COLO668 (cell line): ENCODE data around the gene AMDHD1.

Experiments
- DNase-seq: peaks from one replicate; lab custom pipeline; 2025; ENCODE audit not compliant: unreplicated experiment; lab: John Stamatoyannopoulos, UW

The AMDHD1 gene

DNA sequence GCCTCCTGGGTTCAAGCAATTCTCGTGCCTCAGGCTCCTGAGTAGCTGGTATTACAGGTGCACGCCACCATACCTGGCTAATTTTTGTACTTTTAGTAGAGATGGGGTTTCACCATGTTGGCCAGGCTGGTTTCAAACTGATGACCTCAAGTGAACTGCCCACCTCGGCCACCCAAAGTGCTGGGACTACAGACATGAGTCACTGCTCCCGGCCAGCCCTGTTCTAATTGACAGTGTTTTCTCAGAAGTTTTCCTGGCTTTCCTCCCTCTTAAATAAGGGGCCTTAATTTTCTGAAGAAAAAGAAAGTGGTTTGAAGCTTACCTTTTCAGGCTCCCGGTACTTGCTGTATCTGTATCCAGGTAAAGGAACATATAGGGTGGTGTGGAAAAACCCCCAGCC lies 51.3 kb downstream of the AMDHD1 start:
- no peak for DNase-seq

- DNase-seq = peak; percentile 21
These were observed 52.3 kb downstream of the AMDHD1 start for GRCh38 chr12:95995238-95996031.

DNA sequence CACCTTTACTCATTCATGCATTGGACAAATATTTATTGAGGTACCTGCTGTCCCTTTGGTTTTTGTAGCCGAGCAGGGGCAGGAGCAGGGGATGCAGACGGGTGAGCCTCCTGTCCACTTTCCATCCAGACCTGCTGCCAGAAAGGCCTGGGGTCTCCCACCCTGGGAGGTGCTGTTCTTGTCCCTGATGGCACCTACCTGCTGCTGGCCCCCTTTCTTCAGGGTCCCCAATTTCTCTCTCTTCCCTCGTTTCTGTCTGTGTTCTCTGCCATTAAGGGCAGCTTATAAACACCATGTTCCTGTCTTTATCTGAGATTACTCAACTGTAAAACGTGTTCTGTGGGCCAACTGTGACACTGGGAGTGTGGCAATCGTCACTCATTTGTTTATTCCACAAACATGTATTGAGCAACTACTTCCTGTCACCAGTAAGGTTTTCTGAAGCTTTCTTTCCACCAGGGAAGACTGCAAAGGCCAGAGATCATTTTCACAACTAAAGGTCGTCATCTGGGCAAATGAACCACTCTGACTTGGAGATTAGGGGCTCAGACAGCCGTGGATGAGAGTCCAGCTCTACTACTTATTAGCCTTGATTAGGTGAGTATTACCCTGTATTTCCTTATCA lies 53.0 kb downstream of the AMDHD1 start, which contains the start of gene HAL:
TSS of gene HAL (minus strand) at position 311 of the 625 bp plus-strand sequence. CDS start 434 bp downstream, outside the sequence.
- DNase-seq = no peak

DNA sequence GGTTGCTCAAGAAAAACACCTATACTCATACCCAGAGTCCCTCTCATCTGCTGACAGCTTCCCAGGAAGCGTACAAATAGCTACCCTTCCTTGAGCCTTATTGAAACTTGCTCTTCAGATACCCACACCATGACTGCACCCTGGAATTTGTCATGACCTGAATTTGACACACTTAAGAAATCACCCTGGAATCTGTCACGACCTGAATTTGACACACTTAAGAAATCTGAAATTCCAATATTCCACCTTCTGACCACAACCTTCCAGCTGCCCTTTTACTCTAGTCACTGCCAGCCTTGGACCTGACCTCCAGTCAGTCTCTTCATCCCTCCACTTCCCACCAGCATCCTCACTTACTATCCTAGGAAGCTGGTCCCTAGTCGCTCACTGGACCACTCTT lies 54.1 kb downstream of the AMDHD1 start:
- DNase-seq = no peak

DNA sequence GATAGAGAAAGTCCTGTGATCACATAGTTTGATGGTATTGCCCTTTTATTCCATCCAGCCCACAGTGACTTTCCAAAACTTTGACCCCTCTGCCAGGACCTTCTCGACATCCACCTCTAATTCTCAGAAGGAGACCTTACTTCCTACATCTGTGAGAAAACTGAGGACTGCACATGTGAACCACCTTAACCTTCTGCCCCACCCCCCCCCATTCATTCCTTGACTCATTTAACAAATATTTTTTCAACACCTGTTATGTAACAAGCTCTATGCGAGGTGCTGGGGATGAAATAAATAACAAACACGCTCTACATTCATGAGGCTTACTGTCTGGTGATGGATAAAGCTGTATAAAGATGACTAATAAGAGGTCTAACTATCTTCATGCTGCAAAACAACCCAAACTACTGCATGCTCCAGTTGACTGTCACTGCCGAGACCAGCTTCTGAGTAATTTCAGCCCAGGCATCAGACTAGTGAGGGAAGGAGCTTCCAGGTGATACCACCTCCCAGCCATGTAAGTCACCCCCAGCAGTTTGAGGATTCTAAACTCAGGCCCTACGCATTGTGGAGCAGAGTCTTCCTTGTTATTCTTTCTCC lies 54.9 kb downstream of the AMDHD1 start:
- DNase-seq = no peak

GRCh38 chr12:95998611-95999286 lies 55.6 kb downstream of the AMDHD1 start:
- DNase-seq = peak; percentile 38

DNA sequence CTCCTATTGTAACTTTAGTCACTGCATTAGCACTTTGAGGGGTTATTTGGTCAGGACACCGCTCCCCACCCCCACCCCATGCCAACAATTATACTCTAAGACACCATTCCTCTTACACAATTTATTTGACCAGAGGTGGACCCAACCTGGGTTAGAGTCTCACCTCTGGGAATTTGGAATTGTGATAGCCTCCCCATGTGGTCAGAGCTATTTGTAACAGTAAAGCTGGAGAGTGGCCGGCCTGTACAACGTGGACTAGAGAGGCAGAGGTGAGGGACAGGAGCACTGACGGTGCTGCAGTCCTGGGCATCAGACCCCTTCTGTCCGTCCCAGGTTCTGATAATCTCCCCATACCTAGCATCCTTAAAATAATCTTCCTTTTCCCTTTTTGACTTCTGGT lies 56.4 kb downstream of the AMDHD1 start:
- no peak for DNase-seq

DNA sequence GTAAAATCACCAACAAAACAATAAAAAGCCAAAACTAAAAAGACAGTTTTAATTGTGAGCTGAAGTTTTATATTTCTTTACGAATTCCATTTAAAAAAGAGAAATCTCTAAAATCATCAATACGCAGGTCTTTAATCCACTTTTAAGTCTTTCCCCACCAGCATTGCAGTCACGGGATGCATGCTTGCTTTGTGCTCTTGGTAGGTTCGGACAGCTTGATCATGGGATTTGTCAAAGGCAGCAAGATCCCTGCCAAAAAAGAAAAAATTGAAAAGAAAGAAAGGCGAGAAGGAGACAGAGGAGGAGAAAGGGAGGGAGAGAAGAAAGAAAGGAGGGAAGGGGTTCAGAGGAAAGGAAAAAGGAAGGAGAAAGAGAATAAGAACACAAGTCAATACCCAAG lies 57.7 kb downstream of the AMDHD1 start:
- DNase-seq = no peak

DNA sequence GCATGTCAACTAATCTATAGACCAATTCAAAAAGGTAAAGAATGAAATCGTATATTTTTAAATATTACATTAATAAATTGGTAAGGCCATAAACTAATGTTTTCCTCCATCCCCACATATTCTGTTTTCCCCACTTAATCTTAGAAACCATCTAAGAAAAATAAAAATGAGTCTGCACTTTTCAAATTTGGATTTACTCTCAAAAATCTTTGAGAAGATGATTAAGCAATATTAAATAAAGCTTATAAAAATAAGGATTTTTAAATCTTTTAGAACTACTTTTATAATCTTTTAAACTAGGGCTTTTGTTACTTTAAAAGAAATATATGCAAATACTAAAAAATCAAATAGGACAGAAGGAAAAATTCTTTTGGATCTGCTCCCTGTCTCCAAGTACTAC lies 63.6 kb downstream of the AMDHD1 start:
- no peak for DNase-seq

DNA sequence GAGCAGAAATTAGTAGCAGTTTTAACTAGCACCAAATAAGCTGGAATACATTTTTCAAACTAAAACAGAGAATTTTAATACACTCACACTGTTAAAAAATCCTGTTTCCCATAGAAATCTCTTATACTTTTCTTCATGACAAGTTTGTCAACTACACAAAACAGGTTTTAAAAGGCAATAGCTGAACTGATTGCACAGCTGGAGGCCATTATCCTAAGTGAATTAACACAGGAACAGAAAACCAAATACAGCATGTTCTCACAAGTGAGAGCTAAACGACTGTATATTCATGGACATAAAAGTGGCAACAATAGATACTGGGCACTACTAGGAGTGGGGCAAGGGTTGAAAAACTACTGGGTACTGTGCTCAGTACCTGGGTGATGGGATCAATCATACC lies 64.6 kb downstream of the AMDHD1 start:
- no peak for DNase-seq

- no peak for DNase-seq
These were observed 71.9 kb downstream of the AMDHD1 start for GRCh38 chr12:96014943-96015599.

- peak; percentile 37 for DNase-seq
These were observed 72.5 kb downstream of the AMDHD1 start for GRCh38 chr12:96015672-96016071.
